HL-60/S4 (cell line): Measurements from ENCODE around the gene RYR1.

ENCODE experiments used
- in situ Hi-C: fragments of 300-500 bp; cut with MboI; formaldehyde crosslinking; loops from 2 replicates; pipeline ENCODE4 v1.14.3; 2022; ENCODE audit warnings: low sequenced_read_pairs

RYR1 gene

GRCh38 chr19:38399537-38399936, 34.0 kb upstream of the RYR1 start:
- in situ Hi-C loops = no loop called here

GRCh38 chr19:38400361-38400760, 33.1 kb upstream of the RYR1 start:
- in situ Hi-C loops = loop anchor here (10.0 to 25.0 kb wide), 2 partner anchors 234 to 537 kb away; partner anchors contain the start of genes MRPS12 and SARS2

- in situ Hi-C loops = loop anchor here (10.0 to 25.0 kb wide), 2 partner anchors 234 to 536 kb away; partner anchors contain the start of genes MRPS12 and SARS2
Observed at GRCh38 chr19:38401148-38401547, 32.3 kb upstream of the RYR1 start.

- in situ Hi-C loops = loop anchor here (10.0 to 25.0 kb wide), 2 partner anchors 232 to 535 kb away; partner anchors contain the start of genes MRPS12 and SARS2
Observed at GRCh38 chr19:38402623-38402966, 30.9 kb upstream of the RYR1 start.

GRCh38 chr19:38402967-38403674, 30.4 kb upstream of the RYR1 start, which contains the start of gene FAM98C:
Gene FAM98C, plus strand, starts transcription at chr19:38403093. Its CDS starts 61 bp downstream, at chr19:38403154.
- in situ Hi-C loops = loop anchor here (10.0 to 25.0 kb wide), 2 partner anchors 232 to 534 kb away; partner anchors contain the start of genes MRPS12 and SARS2

- in situ Hi-C loops = loop anchor here (10.0 to 25.0 kb wide), 2 partner anchors 230 to 532 kb away; partner anchors contain the start of genes MRPS12 and SARS2
Observed at GRCh38 chr19:38404858-38405257, 28.6 kb upstream of the RYR1 start.

- in situ Hi-C loops = loop anchor here (10.0 to 25.0 kb wide), 2 partner anchors 230 to 532 kb away; partner anchors contain the start of genes MRPS12 and SARS2
Observed at GRCh38 chr19:38405276-38405675, 28.2 kb upstream of the RYR1 start.

- in situ Hi-C loops = loop anchor here (10.0 to 25.0 kb wide), 2 partner anchors 225 to 528 kb away; partner anchors contain the start of genes MRPS12 and SARS2
Observed at GRCh38 chr19:38409631-38410133, 23.8 kb upstream of the RYR1 start.

- in situ Hi-C loops = loop anchor here (25.0 kb wide), 1 partner anchor 527 kb away; the partner anchor contains the start of genes MRPS12 and SARS2
Observed at GRCh38 chr19:38410407-38410806, 23.1 kb upstream of the RYR1 start.

- in situ Hi-C loops = loop anchor here (25.0 kb wide), 1 partner anchor 526 kb away; the partner anchor contains the start of genes MRPS12 and SARS2
Observed at GRCh38 chr19:38411041-38411712, 22.3 kb upstream of the RYR1 start.

GRCh38 chr19:38411898-38412297, 21.6 kb upstream of the RYR1 start:
- in situ Hi-C loops = loop anchor here (25.0 kb wide), 1 partner anchor 525 kb away; the partner anchor contains the start of genes MRPS12 and SARS2

GRCh38 chr19:38412491-38412890, 21.0 kb upstream of the RYR1 start:
- in situ Hi-C loops = loop anchor here (25.0 kb wide), 1 partner anchor 525 kb away; the partner anchor contains the start of genes MRPS12 and SARS2

- in situ Hi-C loops = loop anchor here (25.0 kb wide), 1 partner anchor 524 kb away; the partner anchor contains the start of genes MRPS12 and SARS2
Observed at GRCh38 chr19:38412961-38413360, 20.5 kb upstream of the RYR1 start.

GRCh38 chr19:38413416-38413815, 20.1 kb upstream of the RYR1 start:
- in situ Hi-C loops = loop anchor here (25.0 kb wide), 1 partner anchor 524 kb away; the partner anchor contains the start of genes MRPS12 and SARS2

GRCh38 chr19:38417146-38417543, 16.3 kb upstream of the RYR1 start:
- in situ Hi-C loops = loop anchor here (25.0 kb wide), 1 partner anchor 520 kb away; the partner anchor contains the start of genes MRPS12 and SARS2

- in situ Hi-C loops = loop anchor here (25.0 kb wide), 1 partner anchor 519 kb away; the partner anchor contains the start of genes MRPS12 and SARS2
Observed at GRCh38 chr19:38417544-38418506, 15.7 kb upstream of the RYR1 start.

GRCh38 chr19:38420935-38421334, 12.6 kb upstream of the RYR1 start:
- in situ Hi-C loops = loop anchor here (25.0 kb wide), 1 partner anchor 516 kb away; the partner anchor contains the start of genes MRPS12 and SARS2

- in situ Hi-C loops = loop anchor here (25.0 kb wide), 1 partner anchor 515 kb away; the partner anchor contains the start of genes MRPS12 and SARS2
Observed at GRCh38 chr19:38421856-38422255, 11.6 kb upstream of the RYR1 start.

- in situ Hi-C loops = loop anchor here (25.0 kb wide), 1 partner anchor 515 kb away; the partner anchor contains the start of genes MRPS12 and SARS2
Observed at GRCh38 chr19:38422438-38422837, 11.1 kb upstream of the RYR1 start.
